ENCODE results near the gene CXCR4. TPM values are rescaled to one million over a fixed set of nuclear protein-coding genes. Genes with fewer than 3 reads are reported as not detected.

CXCR4 gene
- total and polyA plus RNA-seq, 2 of the 4 experiments (the other 2 are of a cell fraction): not detected

GRCh38 chr2:136154384-136154783 is 36.4 kb upstream of the CXCR4 start:
- dilution Hi-C loops (cut with HindIII; ENCODE audit: low sequenced_read_pairs, unreplicated experiment): no loop called here
- no TSS peak for BruUV-seq (replicated peaks)

More at GRCh38 chr2:136154384-136154783, 36.4 kb upstream of the CXCR4 start:
- Histone ChIP-seq H3K4me3 (ENCODE audit: insufficient read depth, low read depth, low read length) (no peak overlapping the region), H3K4me2 (ENCODE audit: low read depth, low read length) (no peak overlapping the region), H3K27ac (ENCODE audit: insufficient read depth, low read length) (no peak overlapping the region), H3K9me1 (ENCODE audit: insufficient read depth, low read length) (no peaks in the 10 kb centered on the region), H3K56ac (ENCODE audit: extremely low read depth, insufficient read depth, low read length) (no peak overlapping the region), H3K27me3 (ENCODE audit: control insufficient read depth, insufficient read depth, low read length) (no peaks in the 10 kb centered on the region), H3K9ac (ENCODE audit: low read depth, low read length) (no peak overlapping the region), H2AFZ (replicated peaks; ENCODE audit: low read length, poor library complexity) (no peak overlapping the region), H3K4ac (ENCODE audit: low read depth, low read length) (no peak overlapping the region), H3K4me1 (ENCODE audit: control insufficient read depth, insufficient read depth, low read length) (no peaks in the 10 kb centered on the region), H4K8ac (ENCODE audit: low read depth in 2 of 2, low read length in 2 of 2) (no peak overlapping the region), H4K5ac (ENCODE audit: low read depth, low read length) (no peak overlapping the region), H3K14ac (replicated peaks; ENCODE audit: low read depth, low read length) (no peak overlapping the region), H2BK5ac (ENCODE audit: low read depth, low read length, poor library complexity, severe bottlenecking) (no peak overlapping the region), H2BK15ac (ENCODE audit: low read depth, low read length) (no peak overlapping the region), H2BK20ac (ENCODE audit: low read depth, low read length) (no peak overlapping the region), H2AK5ac (ENCODE audit: low read depth, low read length) (no peak overlapping the region), H4K20me1 (ENCODE audit: insufficient read depth, low read length) (no peaks in the 10 kb centered on the region), H3K79me1 (ENCODE audit: low read depth in 1 of 2, low read length in 2 of 2) (no peaks in the 10 kb centered on the region), H3K36me3 (ENCODE audit: control insufficient read depth, insufficient read depth, low read length) (no peaks in the 10 kb centered on the region), H2AK9ac (replicated peaks; ENCODE audit: low read depth, low read length, poor library complexity) (no peak overlapping the region), H4K91ac (ENCODE audit: insufficient read depth, low read depth, low read length) (no peak overlapping the region), H2BK120ac (ENCODE audit: low read depth, low read length) (no peak overlapping the region), H3K18ac (ENCODE audit: low read depth, low read length) (no peak overlapping the region), H3K9me3 (ENCODE audit: control insufficient read depth, insufficient read depth, low read length) (no peaks in the 10 kb centered on the region), H3K23ac (ENCODE audit: low read depth, low read length) (no peak overlapping the region)
- in situ Hi-C loops (cut with MboI; ENCODE audit: low sequenced_read_pairs) (no loop called here), intact Hi-C loops (cut with micrococcal nuclease) (no loop called here)
- no CpG with 5 or more reads among the region's 4 CpGs for WGBS, 2 experiments (ENCODE audit: extremely low coverage in 2 of 2, insufficient read length in 1 of 2)
- no peak for TF ChIP-seq ELK1 (IDR thresholded peaks at IDR 0.05; ENCODE audit: borderline replicate concordance, low read depth, low read length)
- TF ChIP-seq FOS (IDR thresholded peaks at IDR 0.05; ENCODE audit: low read depth, low read length): no peak
- TF ChIP-seq RAD21 (IDR thresholded peaks at IDR 0.05; ENCODE audit: low read length): no peak
- no peak for TF ChIP-seq RCOR1 (IDR thresholded peaks at IDR 0.05; ENCODE audit: insufficient replicate concordance, low read length)
- TF ChIP-seq MXI1 (IDR thresholded peaks at IDR 0.05; ENCODE audit: borderline replicate concordance, low read depth, low read length): no peak
- no peak for TF ChIP-seq RFX5 (IDR thresholded peaks at IDR 0.05; ENCODE audit: low read depth, low read length)
- TF ChIP-seq BHLHE40 (IDR thresholded peaks at IDR 0.05; ENCODE audit: low read depth, low read length): no peak
- TF ChIP-seq, protein P1, sequence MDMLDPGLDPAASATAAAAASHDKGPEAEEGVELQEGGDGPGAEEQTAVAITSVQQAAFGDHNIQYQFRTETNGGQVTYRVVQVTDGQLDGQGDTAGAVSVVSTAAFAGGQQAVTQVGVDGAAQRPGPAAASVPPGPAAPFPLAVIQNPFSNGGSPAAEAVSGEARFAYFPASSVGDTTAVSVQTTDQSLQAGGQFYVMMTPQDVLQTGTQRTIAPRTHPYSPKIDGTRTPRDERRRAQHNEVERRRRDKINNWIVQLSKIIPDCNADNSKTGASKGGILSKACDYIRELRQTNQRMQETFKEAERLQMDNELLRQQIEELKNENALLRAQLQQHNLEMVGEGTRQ (IDR thresholded peaks at IDR 0.05; ENCODE audit: low read depth, low read length): no peak
- no peak for TF ChIP-seq MAZ (IDR thresholded peaks at IDR 0.05; ENCODE audit: borderline replicate concordance, low read depth, low read length)
- no peak for TF ChIP-seq MAFK (IDR thresholded peaks at IDR 0.05; ENCODE audit: low read depth, low read length)
- TF ChIP-seq NFE2L2 (IDR thresholded peaks at IDR 0.05; ENCODE audit: low read depth, low read length): no peak
- ChIA-PET POLR2A (ENCODE audit: unreplicated experiment) (no interaction called here), CTCF (no interaction called here)
- ATAC-seq (ENCODE audit: low read depth): no peak
- no peak for DNase-seq
